GM19372 (cell line): ENCODE results near the gene ADCK1.

Source experiments
- ATAC-seq: cut with Tn5 transposase; IDR thresholded peaks from one replicate; pipeline ENCODE4 v1.9.1; 2021; ENCODE audit warnings: mild to moderate bottlenecking, low read depth, moderate library complexity; ENCODE audit not compliant: unreplicated experiment

Gene ADCK1

DNA sequence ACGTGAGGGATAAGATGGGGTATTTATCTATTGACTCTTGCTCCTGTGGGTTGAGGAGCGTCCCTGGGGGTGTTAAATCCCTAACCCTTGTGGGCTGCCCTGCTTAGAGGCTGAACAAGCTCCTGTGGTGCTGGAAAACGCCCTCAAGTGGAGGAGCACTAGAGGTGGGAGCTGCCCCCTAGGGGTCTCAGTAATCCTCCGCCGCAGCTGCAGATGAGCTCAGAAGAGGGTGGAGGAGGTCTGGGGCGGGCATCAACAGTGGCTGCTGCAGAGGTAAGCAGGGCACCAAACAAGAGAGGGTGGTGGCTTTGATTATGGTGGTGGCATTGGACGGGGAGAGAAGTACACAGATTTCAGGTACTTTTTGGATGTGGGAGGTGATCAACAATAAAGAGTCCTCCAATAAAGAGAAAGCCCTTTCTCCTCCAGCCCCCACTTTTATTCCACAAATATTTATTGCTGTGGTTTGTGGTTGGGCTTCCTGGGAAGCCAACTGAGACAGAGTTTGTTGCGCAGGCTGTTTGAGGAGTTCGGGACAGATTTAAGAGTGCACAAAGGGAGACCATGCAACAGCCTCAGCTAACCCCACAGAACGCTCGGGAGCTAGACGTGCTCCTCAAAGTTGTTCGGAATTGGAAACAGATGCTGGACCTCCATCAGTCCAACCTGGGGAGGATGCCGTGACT is 179.9 kb downstream of the ADCK1 start:
- no peak for ATAC-seq

DNA sequence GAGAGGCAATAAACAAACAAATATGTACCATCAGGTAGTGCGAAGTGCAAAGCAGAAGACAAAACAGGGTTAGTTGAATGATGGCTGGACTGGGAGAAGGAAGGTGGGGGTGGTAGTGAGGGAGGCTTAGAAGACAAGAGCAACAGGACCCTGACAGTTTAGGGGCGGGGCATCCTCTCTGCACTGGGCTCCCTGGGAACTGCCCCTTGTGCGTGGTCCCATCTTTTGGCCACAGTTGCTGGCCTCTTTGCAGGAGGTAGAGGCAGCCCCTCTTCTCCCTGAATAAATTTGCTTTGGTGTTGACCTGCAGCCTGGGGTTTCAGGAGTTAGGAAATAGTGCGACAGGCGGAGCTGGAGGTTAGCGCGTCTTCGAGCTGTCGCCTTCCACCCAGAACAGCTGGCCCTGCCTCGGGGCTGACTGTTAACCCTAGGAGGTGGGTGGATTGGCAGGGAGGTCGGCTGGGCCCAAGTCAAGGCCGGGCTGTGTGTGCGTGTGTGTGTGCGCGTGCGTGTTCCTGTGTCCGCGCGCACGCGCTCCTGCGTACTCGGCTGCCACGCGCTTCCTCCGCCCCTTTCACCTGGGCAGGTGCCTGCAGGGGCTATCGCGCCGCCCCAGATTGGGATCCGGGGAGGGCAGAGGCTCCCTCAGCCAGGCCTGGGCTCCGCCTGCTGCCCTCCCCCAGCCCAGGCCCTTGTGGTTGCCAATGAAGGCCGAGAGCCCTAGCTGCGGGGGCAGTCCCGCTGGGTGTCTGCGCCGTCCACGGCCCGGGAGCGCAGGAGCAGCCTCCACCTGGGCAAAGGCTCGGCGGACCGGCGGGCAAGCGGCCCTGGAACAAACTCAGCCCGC is 180.8 kb downstream of the ADCK1 start:
- ATAC-seq, result no peak
